ENCODE data around the gene CRAT.

GRCh38 chr9:129124506-129125069 lies 14.0 kb upstream of the CRAT start:
- TF ChIP-seq EZH2 (IDR thresholded peaks at IDR 0.05; ENCODE audit: low read length, missing control alignments) (no peak), CTCF (conservative IDR thresholded peaks at IDR 0.05 in 1 of 2, IDR thresholded peaks at IDR 0.05 in 1 of 2; ENCODE audit: low read depth in 1 of 2, low read length in 2 of 2) (no peak)
